GM12878 (cell line): Measurements from ENCODE around the gene LYPLA2. TPM values are rescaled to one million over a fixed set of nuclear protein-coding genes. Genes with fewer than 3 reads are reported as not detected.

Experiments
- ATAC-seq: fragments of 200-7000 bp; cut with Tn5 transposase; 3 replicates; pipeline ENCODE4 v1.9.1; 2020; ENCODE audit warnings: mild to moderate bottlenecking, moderate library complexity
- BruUV-seq: library from RNA; stranded (reverse); fragments of 400-500 nt; replicated peaks from 2 replicates; lab custom pipeline; 2021; lab: Mats Ljungman, UMichigan
- CTCF ChIA-PET: fragments of 300-600 bp; sonication (Branson Sonifier 250); formaldehyde crosslinking; extraction: SDS; loops from one replicate; lab custom pipeline; 2021; ENCODE audit warnings: inconsistent platforms; lab: Yijun Ruan, JAX
- POLR2A ChIA-PET: fragments of 350-600 bp; formaldehyde crosslinking; extraction: SDS; loops from one replicate; lab custom pipeline; 2021; ENCODE audit warnings: inconsistent platforms; lab: Charles Lee
- RAD21 ChIA-PET: fragments of 300-600 bp; sonication (Branson Sonifier 250); formaldehyde crosslinking; loops from one replicate; lab custom pipeline; 2023; ENCODE audit warnings: antibody characterized with exemption; ENCODE audit not compliant: unreplicated experiment; lab: Charles Lee
- SMC1A ChIA-PET: fragments of 300-600 bp; sonication (Branson Sonifier 250); formaldehyde crosslinking; loops from one replicate; lab custom pipeline; 2023; ENCODE audit not compliant: unreplicated experiment, uncharacterized antibody; lab: Charles Lee
- DNase-seq: peaks from one replicate; pipeline ENCODE4 v3.0.0-alpha.2; 2011; ENCODE audit warnings: low read depth, low spot score
- FAIRE-seq: peaks from 3 replicates; lab custom pipeline; 2011; peaks lifted over from hg19 to GRCh38; lab: Jason Lieb, UNC
- H2AFZ ChIP-seq: 2 replicates; pipeline ENCODE4 v1.6.0; 2011; ENCODE audit warnings: low read depth, low read length, control low read depth; ENCODE audit not compliant: control insufficient read depth
- H3K27ac ChIP-seq: 2 replicates; pipeline ENCODE4 v1.5.1; 2011; ENCODE audit warnings: control low read depth; ENCODE audit not compliant: control insufficient read depth, insufficient read depth
- H3K27me3 ChIP-seq, 2 experiments: replicated peaks in 1 of 2; 2 replicates each; pipeline versions ENCODE4 v1.6.0 to v1.6.1; 2011; ENCODE audit warnings: low read length in 1 of 2; ENCODE audit not compliant: control insufficient read depth in 2 of 2, insufficient read depth in 2 of 2
- H3K36me3 ChIP-seq, 2 experiments: 2 replicates each; pipeline ENCODE4 v1.5.1; 2011; ENCODE audit warnings: low read length in 1 of 2; ENCODE audit not compliant: control insufficient read depth in 2 of 2, insufficient read depth in 2 of 2
- H3K4me1 ChIP-seq: 2 replicates; pipeline ENCODE4 v1.6.1; 2011; ENCODE audit warnings: mild to moderate bottlenecking, low read length, moderate library complexity, mixed read lengths; ENCODE audit not compliant: control insufficient read depth, insufficient read depth
- H3K4me2 ChIP-seq: 2 replicates; pipeline ENCODE4 v1.6.0; 2011; ENCODE audit warnings: control low read depth; ENCODE audit not compliant: control insufficient read depth, insufficient read depth
- H3K4me3 ChIP-seq: fragments of 200-600 bp; sonication (generic); 2 replicates; pipeline ENCODE4 v1.5.1; 2016
- H3K79me2 ChIP-seq: 2 replicates; pipeline ENCODE4 v1.6.0; 2011; ENCODE audit warnings: low read length; ENCODE audit not compliant: control insufficient read depth, insufficient read depth
- H3K9ac ChIP-seq: 2 replicates; pipeline ENCODE4 v1.8.0; 2011; ENCODE audit warnings: low read length, control low read depth, mixed read lengths; ENCODE audit not compliant: control insufficient read depth, insufficient read depth
- H3K9me3 ChIP-seq: replicated peaks from 3 replicates; pipeline ENCODE4 v1.5.1; 2011; ENCODE audit warnings: mild to moderate bottlenecking, low read length; ENCODE audit not compliant: control insufficient read depth, insufficient read depth
- H4K20me1 ChIP-seq: 2 replicates; pipeline ENCODE4 v1.6.0; 2011; ENCODE audit not compliant: control insufficient read depth, insufficient read depth
- BHLHE40 ChIP-seq, 2 experiments: fragments of 450-650 bp in 1 of 2; IDR thresholded peaks; 2 replicates each; pipeline ENCODE4 v1.6.1; 2011 to 2017; ENCODE audit warnings: low read depth in 2 of 2, borderline replicate concordance in 1 of 2, improper control_type of control experiment in 1 of 2, low read length in 1 of 2, mild to moderate bottlenecking in 1 of 2
- CREM ChIP-seq: IDR thresholded peaks from 2 replicates; pipeline ENCODE4 v1.6.1; 2014; ENCODE audit warnings: antibody characterized with exemption, low read depth
- CTCF ChIP-seq, 3 experiments: IDR thresholded peaks in 2 of 3; conservative IDR thresholded peaks in 1 of 3; 2 replicates each; pipeline ENCODE4 v1.5.1; 2011; ENCODE audit warnings: low read depth in 3 of 3, low read length in 3 of 3, mild to moderate bottlenecking in 3 of 3, control low read depth in 2 of 3, moderate library complexity in 2 of 3, inconsistent platforms in 1 of 3, mixed read lengths in 1 of 3; ENCODE audit not compliant: control insufficient read depth in 2 of 3, insufficient read depth in 1 of 3; ENCODE audit errors: extremely low read depth in 1 of 3
- E2F4 ChIP-seq: IDR thresholded peaks from 2 replicates; pipeline ENCODE4 v1.6.1; 2012; ENCODE audit warnings: low read depth, low read length, improper control_type of control experiment
- EED ChIP-seq: sonication (generic); IDR thresholded peaks from 2 replicates; pipeline ENCODE4 v1.6.1; 2016; ENCODE audit warnings: antibody characterized with exemption, low read depth
- ELK1 ChIP-seq: IDR thresholded peaks from 2 replicates; pipeline ENCODE4 v1.6.1; 2012; ENCODE audit warnings: low read depth, low read length, improper control_type of control experiment
- GATAD2B ChIP-seq: fragments of 450-650 bp; conservative IDR thresholded peaks from 2 replicates; pipeline ENCODE4 v1.6.1; 2017; ENCODE audit warnings: low read depth, mild to moderate bottlenecking, moderate library complexity
- HCFC1 ChIP-seq: fragments of 150-350 bp; IDR thresholded peaks from 2 replicates; pipeline ENCODE4 v1.6.1; 2014; ENCODE audit warnings: low read length
- KLF5 ChIP-seq: fragments of 450-650 bp; IDR thresholded peaks from 2 replicates; pipeline ENCODE4 v1.6.1; 2014; ENCODE audit warnings: mild to moderate bottlenecking; ENCODE audit not compliant: partially characterized antibody
- LARP7 ChIP-seq: fragments of 450-650 bp; IDR thresholded peaks from 2 replicates; pipeline ENCODE4 v1.6.1; 2017; ENCODE audit warnings: mild to moderate bottlenecking
- MTA3 ChIP-seq: IDR thresholded peaks from 2 replicates; pipeline ENCODE4 v1.6.1; 2012; ENCODE audit warnings: low read length, inconsistent platforms, borderline replicate concordance
- NR2F1 ChIP-seq: fragments of 450-650 bp; conservative IDR thresholded peaks from 2 replicates; pipeline ENCODE4 v1.6.1; 2017; ENCODE audit warnings: mild to moderate bottlenecking
- PAX5 ChIP-seq: IDR thresholded peaks from 2 replicates; pipeline ENCODE4 v1.6.1; 2011; ENCODE audit warnings: low read depth, low read length, borderline replicate concordance
- RAD21 ChIP-seq: IDR thresholded peaks from 2 replicates; pipeline ENCODE4 v1.6.1; 2011; ENCODE audit warnings: mild to moderate bottlenecking, low read depth, low read length, moderate library complexity; ENCODE audit not compliant: insufficient read depth
- RAD51 ChIP-seq: fragments of 450-650 bp; IDR thresholded peaks from 2 replicates; pipeline ENCODE4 v1.6.1; 2016; ENCODE audit warnings: moderate library complexity, mild to moderate bottlenecking, inconsistent platforms
- RBBP5 ChIP-seq: fragments of 200-600 bp; sonication (generic); conservative IDR thresholded peaks from 2 replicates; pipeline ENCODE4 v1.6.1; 2016
- SIX5 ChIP-seq: IDR thresholded peaks from 2 replicates; pipeline ENCODE4 v1.6.1; 2011; ENCODE audit warnings: mild to moderate bottlenecking, low read depth, low read length, moderate library complexity; ENCODE audit not compliant: severe bottlenecking
- SMC3 ChIP-seq: IDR thresholded peaks from 2 replicates; pipeline ENCODE4 v1.6.1; 2011; ENCODE audit warnings: low read length, improper control_type of control experiment, borderline replicate concordance
- TARDBP ChIP-seq: IDR thresholded peaks from 2 replicates; pipeline ENCODE4 v1.6.1; 2016; ENCODE audit warnings: borderline replicate concordance
- TBL1XR1 ChIP-seq: IDR thresholded peaks from 2 replicates; pipeline ENCODE4 v1.6.1; 2012; ENCODE audit warnings: low read depth, low read length, improper control_type of control experiment
- ZNF217 ChIP-seq: fragments of 450-650 bp; IDR thresholded peaks from 2 replicates; pipeline ENCODE4 v1.6.1; 2017; ENCODE audit warnings: antibody characterized with exemption, mild to moderate bottlenecking
- ZNF622 ChIP-seq: fragments of 450-650 bp; IDR thresholded peaks from 2 replicates; pipeline ENCODE4 v1.6.1; 2017; ENCODE audit warnings: mild to moderate bottlenecking, inconsistent platforms
- WGBS: methylation state at CpG from one replicate; pipeline ENCODE4 v1.1.6; 2016; ENCODE audit warnings: low lambda C conversion rate; ENCODE audit not compliant: insufficient replicate concordance, insufficient coverage; ENCODE audit errors: missing lambda C conversion rate; 5-methylcytosine and 5-hydroxymethylcytosine counted together
- in situ Hi-C: fragments of 300-500 bp; cut with MboI; formaldehyde crosslinking; loops from 9 replicates; pipeline ENCODE4 v1.14.3; 2018; ENCODE audit warnings: mixed read lengths
- intact Hi-C: fragments of 100-400 bp; cut with micrococcal nuclease; formaldehyde crosslinking; loops from one replicate; pipeline ENCODE4 v1.14.2; 2022; ENCODE audit not compliant: unreplicated experiment
- polyA plus RNA-seq, 11 experiments: library from polyadenylated mRNA; depleted of rRNA in 4 of 11; unstranded in 6 of 11; stranded (reverse) in 5 of 11; fragments of >200 nt; fragmentation: Nextera tagmentation in 4 of 11; fragmentation: Illumina TruSeq in 1 of 11; extraction: Ambion mirVana in 4 of 11; extraction: Trizol in 1 of 11; gene quantifications; 1 replicate in 1 of 11; 2 replicates in 10 of 11; pipeline versions ENCODE4 v1.2.1 to v1.2.3, GENCODE V29; 2011 to 2016; ENCODE audit warnings: inconsistent platforms in 2 of 11, missing spikeins in 2 of 11, low read depth in 1 of 11
- total RNA-seq, 4 experiments: library from RNA; depleted of rRNA in 3 of 4; stranded (reverse); fragments of >200 nt in 3 of 4; fragmentation: Illumina TruSeq in 1 of 4; extraction: Trizol in 1 of 4; gene quantifications; 2 replicates each; pipeline versions ENCODE4 v1.2.1 to v1.2.3, GENCODE V29; 2013 to 2021

LYPLA2 gene
- total and polyA plus RNA-seq, 10 of the 15 experiments (the other 5 are each of a cell fraction or from before 2014, with no cell fraction given): 2.7 to 129 (median 62.3) TPM

- no peaks in the 10 kb centered on the region for H4K20me1 ChIP-seq
- SMC1A ChIA-PET: interaction anchor here (0.6 to 6.9 kb wide), 24 partner anchors 8 to 218 kb away, joined by 3 to 117 read pairs (median 6); partner anchors contain the start of genes CNR2, FUCA1, HMGCL and PITHD1
- H3K4me2 ChIP-seq: no peak overlapping the region
- DNase-seq (peak; percentile 34), ATAC-seq (peak; percentile 95), FAIRE-seq (peak; percentile 93)
- H3K4me3 ChIP-seq: no peak overlapping the region
- H3K27ac ChIP-seq: no peak overlapping the region
- peaks cover 0 to 5% of the 10 kb centered on the region in 2 experiments; a peak in 2 of 4 replicates for H3K36me3 ChIP-seq
- in situ Hi-C loops: loop anchor here (5.0 to 10.0 kb wide), 2 partner anchors 55 to 108 kb away; partner anchors contain the start of gene FUCA1
- intact Hi-C loops: loop anchor here (1.0 to 10.0 kb wide), 3 partner anchors 59 to 215 kb away; partner anchors contain the start of gene FUCA1
- peak overlapping the region; percentile 17; the same call in 1 of the 2 replicates for H2AFZ ChIP-seq
- RAD21 ChIA-PET: interaction anchor here (0.7 to 6.7 kb wide), 19 partner anchors 12 to 196 kb away, joined by 3 to 175 read pairs (median 13); partner anchors contain the start of genes CNR2 and HMGCL
- no peaks in the 10 kb centered on the region for H3K9me3 ChIP-seq
- H3K4me1 ChIP-seq: peaks cover 35% of the 10 kb centered on the region
- no peaks in the 10 kb centered on the region for H3K79me2 ChIP-seq
- POLR2A ChIA-PET: interaction anchor here (0.6 to 4.0 kb wide), 8 partner anchors 15 to 148 kb away, joined by 3 to 14 read pairs (median 5); partner anchors contain the start of genes HMGCL and PITHD1
- no TSS peak for BruUV-seq
- no peaks in the 10 kb centered on the region for H3K27me3 ChIP-seq
- 0 out of 2 replicates have a peak overlapping the region, but pooled peaks have one; percentile 34 for H3K9ac ChIP-seq
- 0% methylated on average over 6 of the region's 6 CpGs for WGBS
- CTCF ChIA-PET: interaction anchor here (0.7 to 6.7 kb wide), 36 partner anchors 8 to 220 kb away, joined by 3 to 220 read pairs (median 8); partner anchors contain the start of genes CNR2, FUCA1, GALE and HMGCL
- TF ChIP-seq LARP7 (no peak), CREM (peak; percentile 57; the same call in 1 of the 2 replicates), GATAD2B (no peak), E2F4 (0 out of 2 replicates have a peak, but pooled peaks have one; percentile 8), NR2F1 (no peak), EED (no peak), RAD51 (peak; percentile 73), KLF5 (no peak), MTA3 (no peak), RAD21 (peak; percentile 83), ZNF622 (no peak), TARDBP (no peak), PAX5 (no peak), SIX5 (no peak), CTCF (IDR thresholded peaks at IDR 0.05 in 2 of 3, conservative IDR thresholded peaks at IDR 0.05 in 1 of 3; ENCODE audit: control insufficient read depth in 2 of 3, extremely low read depth in 1 of 3, insufficient read depth in 1 of 3, low read depth in 3 of 3, low read length in 3 of 3) (peak; percentile 95 to 98 (median 97)), ZNF217 (no peak), TBL1XR1 (no peak), HCFC1 (no peak), SMC3 (peak; percentile 91), BHLHE40 (IDR thresholded peaks at IDR 0.05; ENCODE audit: borderline replicate concordance in 1 of 2, low read depth in 2 of 2, low read length in 1 of 2) (peak; percentile 99 to 100), RBBP5 (no peak), ELK1 (no peak)
Measured at GRCh38 chr1:23809751-23810171, 18.8 kb downstream of the LYPLA2 start.
